ENCODE measurements around the gene PPP1R18.
A peak's percentile ranks its signal among the peaks of the same experiment; 100 is the strongest.
"Not testable (repeated sequence)": the region's sequence is repeated elsewhere in the genome, so short reads cannot be mapped to it uniquely, and the experiment has no call there.

The PPP1R18 gene

DNA sequence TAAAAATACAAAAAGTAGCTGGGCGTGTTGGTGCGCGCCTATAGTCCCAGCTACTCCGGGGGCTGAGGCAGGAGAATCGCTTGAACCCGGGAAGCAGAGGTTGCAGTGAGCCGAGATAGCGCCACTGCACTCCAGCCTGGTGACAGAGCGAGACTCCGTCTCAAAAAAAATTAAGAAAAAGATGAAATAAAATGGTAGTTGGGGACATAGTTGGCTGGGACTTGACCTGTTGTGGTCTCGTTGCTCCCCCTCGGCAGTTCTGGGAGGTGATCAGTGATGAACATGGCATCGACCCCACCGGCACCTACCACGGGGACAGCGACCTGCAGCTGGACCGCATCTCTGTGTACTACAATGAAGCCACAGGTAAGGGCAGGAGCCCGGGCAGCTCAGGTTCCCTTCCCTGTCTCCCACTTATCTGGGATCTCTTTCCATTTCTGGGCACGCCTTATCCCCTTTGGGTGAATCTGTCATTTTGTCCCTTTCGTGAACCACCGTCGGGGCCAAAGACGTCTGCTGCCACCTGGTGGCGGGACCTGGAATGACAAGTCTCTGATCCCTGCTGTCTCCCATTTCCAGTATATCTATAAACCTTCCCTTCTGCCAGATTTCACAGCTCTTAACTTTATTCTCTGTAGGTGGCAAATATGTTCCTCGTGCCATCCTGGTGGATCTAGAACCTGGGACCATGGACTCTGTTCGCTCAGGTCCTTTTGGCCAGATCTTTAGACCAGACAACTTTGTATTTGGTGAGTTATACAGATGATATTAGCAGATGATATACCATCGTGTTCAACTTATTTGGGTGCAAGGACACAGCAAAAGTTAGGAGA is 36.1 kb upstream of the PPP1R18 start:
- DNase-seq (ENCODE audit: extremely low read depth, insufficient read length) = peak; percentile 70
- Histone ChIP-seq H3K4me3 (replicated peaks; ENCODE audit: low read depth, low read length) (peak overlapping the region; percentile 98), H3K36me3 (ENCODE audit: control insufficient read depth, insufficient read depth, low read length) (peaks cover 32% of the 10 kb centered on the region), H3K27me3 (replicated peaks; ENCODE audit: control insufficient read depth, insufficient read depth, low read length) (no peaks in the 10 kb centered on the region)
- TF ChIP-seq, protein P1, sequence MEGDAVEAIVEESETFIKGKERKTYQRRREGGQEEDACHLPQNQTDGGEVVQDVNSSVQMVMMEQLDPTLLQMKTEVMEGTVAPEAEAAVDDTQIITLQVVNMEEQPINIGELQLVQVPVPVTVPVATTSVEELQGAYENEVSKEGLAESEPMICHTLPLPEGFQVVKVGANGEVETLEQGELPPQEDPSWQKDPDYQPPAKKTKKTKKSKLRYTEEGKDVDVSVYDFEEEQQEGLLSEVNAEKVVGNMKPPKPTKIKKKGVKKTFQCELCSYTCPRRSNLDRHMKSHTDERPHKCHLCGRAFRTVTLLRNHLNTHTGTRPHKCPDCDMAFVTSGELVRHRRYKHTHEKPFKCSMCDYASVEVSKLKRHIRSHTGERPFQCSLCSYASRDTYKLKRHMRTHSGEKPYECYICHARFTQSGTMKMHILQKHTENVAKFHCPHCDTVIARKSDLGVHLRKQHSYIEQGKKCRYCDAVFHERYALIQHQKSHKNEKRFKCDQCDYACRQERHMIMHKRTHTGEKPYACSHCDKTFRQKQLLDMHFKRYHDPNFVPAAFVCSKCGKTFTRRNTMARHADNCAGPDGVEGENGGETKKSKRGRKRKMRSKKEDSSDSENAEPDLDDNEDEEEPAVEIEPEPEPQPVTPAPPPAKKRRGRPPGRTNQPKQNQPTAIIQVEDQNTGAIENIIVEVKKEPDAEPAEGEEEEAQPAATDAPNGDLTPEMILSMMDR (IDR thresholded peaks at IDR 0.05; ENCODE audit: insufficient read depth, low read length, poor library complexity, severe bottlenecking) = peak; percentile 93

DNA sequence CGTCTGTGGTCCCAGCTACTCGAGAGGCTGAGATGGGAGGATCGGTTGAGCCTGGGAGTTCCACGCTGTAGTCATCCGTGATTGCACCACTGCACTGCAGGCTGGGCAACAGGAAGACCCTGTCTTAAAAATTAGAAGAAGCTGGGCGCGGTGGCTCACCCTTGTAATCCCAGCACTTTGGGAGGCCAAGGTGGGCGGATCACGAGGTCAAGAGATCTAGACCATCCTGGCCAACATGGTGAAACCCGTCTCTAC is 35.5 kb upstream of the PPP1R18 start:
- DNase-seq (ENCODE audit: extremely low read depth, insufficient read length); H3K27me3 ChIP-seq (replicated peaks; ENCODE audit: control insufficient read depth, insufficient read depth, low read length): not testable (repeated sequence)
- peaks cover 30% of the 10 kb centered on the region for H3K36me3 ChIP-seq (ENCODE audit: control insufficient read depth, insufficient read depth, low read length)
- peak overlapping the region; percentile 98 for H3K4me3 ChIP-seq (replicated peaks; ENCODE audit: low read depth, low read length)

DNA sequence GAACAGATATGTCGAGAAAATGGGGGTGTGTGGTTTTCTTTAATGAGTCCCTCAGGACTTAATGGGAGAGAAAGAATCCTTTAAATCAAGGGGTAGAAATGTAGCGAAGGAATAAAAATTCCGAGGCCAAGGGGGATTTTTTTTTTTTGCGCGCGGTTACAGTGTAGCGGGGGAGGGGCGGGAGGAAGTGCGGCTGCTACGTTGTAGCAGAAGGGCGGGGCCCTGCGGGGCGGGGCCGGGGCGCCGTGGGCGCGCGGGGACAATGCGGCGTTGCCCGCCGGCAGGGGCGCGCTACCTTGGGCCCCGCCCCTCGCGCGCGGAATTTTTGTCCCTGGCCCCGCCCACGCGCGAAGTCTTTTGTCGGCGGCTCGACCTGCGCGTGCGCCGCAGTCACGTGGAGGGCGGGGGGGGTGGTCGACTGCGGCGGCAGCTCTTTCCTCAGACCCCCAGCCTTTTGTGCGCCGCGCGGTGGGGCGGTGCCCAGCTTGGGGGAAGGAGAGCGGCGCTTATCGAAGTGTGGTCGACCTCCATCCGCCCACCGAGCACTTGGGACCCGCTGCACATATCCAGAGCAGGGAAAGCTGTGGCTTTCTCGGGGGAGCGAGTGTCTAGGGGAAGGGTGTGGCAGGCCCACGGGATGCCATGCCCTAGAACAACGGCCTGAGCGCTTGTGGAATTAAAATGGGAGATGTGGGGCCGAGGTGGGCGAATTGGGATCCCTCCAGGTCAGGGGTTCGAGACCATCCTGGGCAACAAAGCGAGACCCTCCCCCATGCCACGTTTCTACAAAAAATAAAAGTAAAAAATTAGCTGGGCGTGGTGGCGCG is 35.0 kb upstream of the PPP1R18 start:
- TF ChIP-seq, protein P1 (IDR thresholded peaks at IDR 0.05; ENCODE audit: insufficient read depth, low read length, poor library complexity, severe bottlenecking) = no peak
- peak; percentile 95 for DNase-seq (ENCODE audit: extremely low read depth, insufficient read length)
- Histone ChIP-seq H3K4me3 (replicated peaks; ENCODE audit: low read depth, low read length) (peak overlapping the region; percentile 98), H3K36me3 (ENCODE audit: control insufficient read depth, insufficient read depth, low read length) (peaks cover 30% of the 10 kb centered on the region), H3K27me3 (replicated peaks; ENCODE audit: control insufficient read depth, insufficient read depth, low read length) (no peaks in the 10 kb centered on the region)

DNA sequence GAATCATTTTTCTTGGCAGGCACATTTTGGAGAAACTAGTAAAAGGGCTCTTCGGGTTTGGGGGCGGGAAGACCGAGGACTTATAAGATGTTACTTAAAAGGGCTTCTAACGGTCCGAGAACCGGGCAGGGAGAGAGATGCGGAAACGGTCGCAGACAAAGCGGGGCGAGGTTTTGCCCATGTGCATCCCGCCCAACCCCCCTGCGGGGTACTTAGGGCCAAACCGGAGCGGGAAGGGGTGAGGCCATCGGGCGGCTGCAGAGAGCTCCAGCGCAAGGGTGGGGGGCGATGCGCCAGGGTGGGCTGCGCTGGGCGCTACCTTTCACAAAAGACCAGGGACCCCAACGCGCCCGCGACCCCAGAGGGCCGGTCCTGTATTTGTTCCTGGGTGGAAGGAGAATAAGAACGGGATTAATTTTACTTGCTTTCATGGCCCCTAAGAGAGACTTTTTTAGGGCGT is 34.3 kb upstream of the PPP1R18 start:
- no peaks in the 10 kb centered on the region for H3K27me3 ChIP-seq (replicated peaks; ENCODE audit: control insufficient read depth, insufficient read depth, low read length)
- H3K36me3 ChIP-seq (ENCODE audit: control insufficient read depth, insufficient read depth, low read length) = peaks cover 29% of the 10 kb centered on the region
- peak overlapping the region; percentile 98 for H3K4me3 ChIP-seq (replicated peaks; ENCODE audit: low read depth, low read length)
- DNase-seq (ENCODE audit: extremely low read depth, insufficient read length) = peak; percentile 82
- TF ChIP-seq, protein P1 (IDR thresholded peaks at IDR 0.05; ENCODE audit: insufficient read depth, low read length, poor library complexity, severe bottlenecking) = no peak

DNA sequence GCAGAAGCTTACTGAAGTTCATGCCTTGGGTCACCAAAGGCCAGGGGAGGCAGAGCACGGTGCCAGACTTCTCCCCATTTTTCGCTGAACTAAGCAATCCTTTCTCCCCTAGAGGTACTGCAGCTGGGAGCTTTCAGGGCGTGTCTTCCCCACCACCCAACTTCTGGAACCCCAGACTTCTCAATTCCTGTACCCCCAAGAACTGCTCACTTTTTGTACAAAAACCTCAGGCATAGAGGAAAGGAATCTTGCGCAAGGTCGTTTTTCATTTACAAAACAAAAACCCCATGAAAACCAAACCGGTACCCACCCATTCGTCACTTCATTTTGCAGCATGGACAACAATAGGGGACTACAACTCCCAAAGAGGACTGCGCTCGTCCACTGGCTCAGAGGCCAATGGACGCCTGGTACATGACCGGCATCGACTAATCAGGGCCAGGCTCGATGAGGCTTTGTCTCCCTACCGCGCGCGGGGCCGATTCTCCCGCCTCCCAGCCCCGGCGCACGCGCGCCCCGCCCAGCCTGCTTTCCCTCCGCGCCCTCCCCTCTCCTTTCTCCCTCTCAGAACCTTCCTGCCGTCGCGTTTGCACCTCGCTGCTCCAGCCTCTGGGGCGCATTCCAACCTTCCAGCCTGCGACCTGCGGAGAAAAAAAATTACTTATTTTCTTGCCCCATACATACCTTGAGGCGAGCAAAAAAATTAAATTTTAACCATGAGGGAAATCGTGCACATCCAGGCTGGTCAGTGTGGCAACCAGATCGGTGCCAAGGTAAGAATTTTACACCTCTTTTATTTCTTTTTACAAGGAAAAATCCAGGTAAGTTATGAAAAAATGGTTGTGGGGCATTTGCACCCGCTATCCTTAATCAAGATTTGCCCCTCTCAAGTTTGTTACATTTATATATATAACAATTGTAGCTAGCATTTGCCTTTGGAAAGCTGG is 33.6 kb upstream of the PPP1R18 start, which contains the start of gene TUBB:
TSS of gene TUBB (plus strand) at position 562 of the 947 bp plus-strand sequence. CDS start at position 717, 155 bp downstream.
- TF ChIP-seq, protein P1 (IDR thresholded peaks at IDR 0.05; ENCODE audit: insufficient read depth, low read length, poor library complexity, severe bottlenecking) = no peak
- peak; percentile 98 for DNase-seq (ENCODE audit: extremely low read depth, insufficient read length)
- H3K36me3 ChIP-seq (ENCODE audit: control insufficient read depth, insufficient read depth, low read length) = peaks cover 27% of the 10 kb centered on the region
- H3K4me3 ChIP-seq (replicated peaks; ENCODE audit: low read depth, low read length) = peak within 1 kb of the TSS; percentile 98
- no peaks in the 10 kb centered on the region for H3K27me3 ChIP-seq (replicated peaks; ENCODE audit: control insufficient read depth, insufficient read depth, low read length)

All from GM06990 (cell line).